Superior temporal gyrus (tissue), 1 donor: ENCODE measurements around the gene CMSS1.

Experiments used
- DNase-seq: peaks from one replicate; pipeline ENCODE4 v3.0.0-alpha.2; 2016; ENCODE audit errors: extremely low spot score

Gene CMSS1

DNA sequence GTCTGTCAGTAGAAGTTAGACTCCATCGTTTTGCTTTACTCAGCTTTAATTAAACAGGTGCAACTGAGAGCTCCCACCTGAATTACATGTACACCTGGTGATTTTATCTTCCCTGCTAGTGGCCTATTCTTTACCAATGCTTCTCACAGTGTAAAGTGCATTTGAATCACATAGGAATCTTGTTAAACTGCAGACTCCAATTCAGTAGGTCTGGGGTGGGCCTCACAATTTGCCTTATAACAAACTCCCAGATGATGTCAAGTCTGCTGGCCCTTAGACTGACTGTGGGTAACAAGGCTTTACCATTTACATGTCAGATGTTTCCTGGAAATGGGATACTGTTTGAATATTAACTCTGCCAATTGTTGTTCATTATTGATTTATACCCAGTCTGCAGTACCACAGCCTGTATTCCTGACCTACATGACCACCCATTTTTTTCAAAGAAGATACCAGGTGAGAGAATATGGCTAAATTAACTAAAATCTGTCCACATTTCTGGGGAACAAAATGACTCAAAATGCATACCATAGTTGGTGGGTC, 37.2 kb downstream of the CMSS1 start:
- no peak for DNase-seq

DNA sequence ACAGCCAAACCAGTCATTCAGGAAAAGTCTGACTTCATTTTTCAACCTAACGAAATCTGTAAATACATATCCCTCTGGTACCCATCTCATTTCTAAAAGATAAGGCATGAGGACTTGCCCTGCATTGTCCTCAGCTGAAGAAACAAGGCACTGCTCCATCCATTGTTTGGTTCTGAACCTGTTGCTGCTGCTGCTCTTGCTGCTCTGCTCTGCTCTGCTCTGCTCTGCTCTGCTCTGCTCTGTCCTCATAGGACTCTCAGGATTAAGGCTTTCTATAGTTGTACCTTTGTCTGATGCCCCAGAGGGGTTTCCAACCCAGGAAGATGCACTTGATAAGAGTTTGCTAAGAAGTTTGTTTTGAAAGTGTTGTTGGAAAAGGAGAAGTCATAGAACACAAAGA, 38.2 kb downstream of the CMSS1 start:
- DNase-seq, result no peak

DNA sequence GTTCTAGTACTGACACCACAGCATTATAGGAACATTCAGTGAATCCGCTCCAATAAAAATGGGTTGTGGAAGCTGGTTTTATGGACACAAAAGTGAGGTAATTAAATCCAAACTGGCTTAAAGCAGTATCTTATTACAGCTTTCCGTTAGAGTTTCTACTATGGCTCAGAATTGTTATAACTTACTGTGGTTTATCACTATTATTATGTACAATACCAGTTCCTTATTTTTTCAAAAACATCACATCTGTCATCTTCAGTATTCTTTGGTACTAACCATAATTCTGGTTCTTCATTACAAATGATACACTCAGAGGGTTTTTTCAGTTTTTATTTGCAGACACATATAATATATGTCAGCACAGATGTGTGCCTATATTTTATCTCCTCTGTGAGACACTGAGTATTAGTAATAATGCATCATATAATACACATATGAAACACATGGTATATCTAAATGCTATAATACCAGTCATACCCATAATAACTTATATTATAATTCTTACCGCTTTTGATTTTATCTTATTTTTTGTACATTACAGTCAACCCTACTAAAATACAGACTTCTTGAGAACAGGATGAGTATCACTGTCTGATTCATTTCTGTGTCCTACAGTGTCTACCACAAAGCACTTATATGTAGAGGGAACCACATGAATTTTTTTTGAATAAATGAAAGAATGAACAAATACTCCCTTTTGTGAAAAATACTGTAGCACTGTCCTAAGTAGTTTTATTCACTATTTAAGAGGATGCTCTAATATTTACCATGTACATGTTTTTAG, 39.0 kb downstream of the CMSS1 start:
- DNase-seq, result no peak

DNA sequence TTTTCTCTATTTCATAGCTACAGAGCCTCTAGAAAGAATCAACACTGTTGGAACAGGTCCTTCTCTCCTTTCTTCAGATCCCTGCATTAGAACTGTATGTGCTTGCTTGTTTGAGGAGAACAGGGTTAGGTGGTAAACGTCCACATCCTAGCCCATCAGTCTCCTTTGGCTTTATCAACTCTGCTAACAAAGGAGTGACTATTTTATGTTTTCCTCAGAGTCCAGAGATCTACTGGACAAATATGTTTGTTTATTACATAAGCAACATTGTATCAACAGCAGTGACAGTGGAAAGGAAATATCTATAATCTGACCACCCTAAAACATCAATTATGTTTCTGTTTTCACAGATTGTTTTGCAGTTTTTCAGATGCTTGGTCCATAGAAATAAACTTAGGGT, 39.6 kb downstream of the CMSS1 start:
- DNase-seq, result no peak

DNA sequence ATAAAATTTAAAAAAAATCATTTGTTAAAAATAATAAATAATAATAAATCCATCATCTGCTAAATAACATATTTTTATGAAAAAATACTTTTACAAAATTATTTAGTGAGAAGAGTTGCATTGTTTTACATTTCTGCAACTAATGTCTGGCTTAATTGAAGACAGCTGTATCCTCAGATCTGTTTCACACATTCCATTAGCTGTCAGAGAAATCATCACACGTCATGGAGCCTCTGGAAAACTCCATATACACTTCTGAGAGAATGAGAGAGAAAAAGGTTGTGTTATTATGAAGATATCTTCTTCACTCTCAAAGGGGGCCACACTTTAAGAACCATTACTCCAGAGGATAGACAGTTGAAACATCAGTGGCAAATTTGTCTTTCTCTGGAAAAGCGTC, 40.8 kb downstream of the CMSS1 start:
- no peak for DNase-seq

DNA sequence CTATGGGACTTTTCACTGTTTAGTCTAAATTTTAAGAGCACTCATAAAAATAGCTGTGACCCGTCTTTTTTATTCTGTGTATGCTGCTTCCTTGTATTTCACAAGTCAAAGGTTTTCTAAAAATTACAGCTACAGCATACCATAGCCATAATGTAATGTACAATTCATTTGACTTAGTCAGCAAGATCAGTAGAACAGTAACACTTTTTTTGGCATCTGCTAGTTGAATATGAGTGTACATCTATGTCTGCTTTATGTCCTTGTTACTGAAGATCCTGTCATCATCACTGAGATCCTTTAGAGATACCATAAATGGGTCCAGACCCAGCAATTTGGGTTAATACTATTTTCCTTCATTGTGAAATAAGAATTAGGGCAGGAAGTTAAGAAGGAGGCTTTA, 42.2 kb downstream of the CMSS1 start:
- DNase-seq, result no peak

DNA sequence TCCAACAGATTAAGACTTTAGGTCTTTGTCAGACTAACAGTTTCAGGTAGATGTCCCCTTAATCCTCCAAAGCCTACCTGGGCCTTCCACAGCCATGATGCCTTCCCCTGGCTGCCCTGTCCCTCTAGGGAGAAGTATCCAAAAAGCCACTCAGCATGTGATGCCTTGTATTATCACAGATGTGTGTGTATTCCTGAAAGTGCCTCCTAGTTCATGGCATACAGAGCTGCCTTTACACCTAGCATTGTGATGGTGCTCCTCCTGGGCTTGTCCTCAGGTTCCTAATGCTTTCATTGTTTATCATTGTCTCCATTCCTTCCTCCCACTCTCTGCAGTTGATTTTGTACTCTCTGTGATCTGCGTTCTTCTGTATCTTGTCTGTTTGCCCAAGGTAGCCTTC, 43.6 kb downstream of the CMSS1 start:
- DNase-seq, result no peak

DNA sequence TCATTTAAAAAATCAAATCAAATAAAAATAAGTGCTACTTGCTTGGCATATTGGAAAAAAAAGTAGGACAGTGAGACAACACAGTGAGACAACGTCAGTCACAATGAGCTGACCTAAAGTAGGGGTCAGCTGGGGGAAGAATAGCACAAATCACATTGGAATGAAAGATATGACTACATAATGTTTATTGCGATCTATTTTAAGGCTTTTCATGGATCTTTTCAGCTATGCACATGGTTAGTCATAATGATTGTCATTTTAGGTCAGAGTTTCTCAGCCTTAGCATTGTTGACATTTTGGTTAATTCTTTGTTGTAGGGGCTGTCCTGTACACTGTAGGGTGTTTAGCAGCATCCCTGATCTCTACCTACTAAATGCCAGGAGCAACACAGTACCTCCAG, 44.5 kb downstream of the CMSS1 start:
- no peak for DNase-seq

DNA sequence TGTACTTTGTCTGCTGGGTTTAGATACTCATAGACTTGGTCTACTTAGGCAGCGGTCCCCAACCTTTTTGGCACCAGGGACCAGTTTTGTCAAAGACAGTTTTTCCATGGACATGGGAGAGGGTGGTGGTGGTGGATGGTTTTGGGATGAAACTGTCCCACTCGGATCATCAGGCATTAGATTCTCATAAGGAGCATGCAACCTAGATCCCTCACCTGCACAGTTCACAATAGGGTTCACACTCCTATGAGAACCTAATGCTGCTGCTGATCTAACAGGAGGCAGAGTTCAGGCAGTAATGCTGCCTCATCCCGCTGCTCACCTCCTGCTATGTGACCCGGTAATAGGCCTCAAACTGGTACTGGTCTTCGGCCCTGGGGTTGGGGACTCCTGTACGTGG, 45.3 kb downstream of the CMSS1 start:
- no peak for DNase-seq

DNA sequence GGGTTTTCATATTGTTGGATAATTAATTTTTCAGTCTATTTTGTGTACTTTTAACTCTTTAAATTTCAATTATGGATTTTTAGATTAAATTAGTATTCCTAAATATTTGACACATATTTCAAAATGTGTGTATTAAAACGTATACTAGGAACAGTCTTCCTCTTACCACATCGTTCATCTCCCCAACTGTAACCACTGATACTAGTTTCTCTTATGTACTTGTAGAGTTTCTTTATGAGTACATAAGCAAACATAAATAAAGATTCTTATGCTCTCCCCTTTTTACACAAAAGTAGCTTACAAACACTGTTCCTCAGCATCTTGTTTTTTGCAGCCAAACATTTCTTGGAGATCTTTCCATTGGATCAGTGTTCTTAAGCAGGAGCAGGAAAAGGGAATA, 45.9 kb downstream of the CMSS1 start:
- DNase-seq, result no peak

DNA sequence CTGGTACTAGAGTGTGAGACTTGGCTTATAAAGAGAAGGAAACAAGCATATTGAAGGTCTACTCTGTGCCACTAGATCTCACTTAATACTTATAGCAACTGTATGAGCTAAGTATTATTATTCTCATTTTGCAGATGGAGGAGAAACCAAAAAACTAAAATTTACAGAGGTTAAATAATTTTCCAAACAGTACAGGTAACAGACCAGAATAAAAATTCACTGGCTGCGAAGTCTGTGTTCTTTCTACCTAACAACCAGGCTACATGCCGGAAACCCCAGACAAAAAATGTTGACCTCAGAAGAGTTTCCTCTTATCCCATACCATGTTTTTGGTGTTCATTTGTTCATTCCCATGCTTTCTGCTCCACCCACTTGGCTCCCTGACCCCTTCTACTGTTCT, 46.6 kb downstream of the CMSS1 start:
- DNase-seq, result no peak

DNA sequence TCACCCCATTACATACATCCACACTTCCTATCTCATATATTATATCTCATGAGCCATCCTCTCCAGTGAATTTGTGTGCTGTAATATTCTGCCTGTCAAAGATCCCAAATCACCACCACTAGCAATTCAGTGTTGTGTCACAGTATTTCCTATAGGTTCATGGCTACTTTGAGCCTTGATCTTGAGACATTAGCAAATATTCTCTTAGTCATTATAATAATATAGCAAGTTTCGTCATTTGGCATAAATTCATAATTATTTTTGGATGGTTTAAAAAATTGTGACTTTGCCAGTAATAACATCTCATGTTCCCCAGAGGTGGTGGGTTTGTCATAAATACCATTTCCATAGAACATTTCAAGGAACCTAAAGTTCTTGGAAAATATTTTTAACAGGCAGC, 47.7 kb downstream of the CMSS1 start:
- DNase-seq, result no peak

DNA sequence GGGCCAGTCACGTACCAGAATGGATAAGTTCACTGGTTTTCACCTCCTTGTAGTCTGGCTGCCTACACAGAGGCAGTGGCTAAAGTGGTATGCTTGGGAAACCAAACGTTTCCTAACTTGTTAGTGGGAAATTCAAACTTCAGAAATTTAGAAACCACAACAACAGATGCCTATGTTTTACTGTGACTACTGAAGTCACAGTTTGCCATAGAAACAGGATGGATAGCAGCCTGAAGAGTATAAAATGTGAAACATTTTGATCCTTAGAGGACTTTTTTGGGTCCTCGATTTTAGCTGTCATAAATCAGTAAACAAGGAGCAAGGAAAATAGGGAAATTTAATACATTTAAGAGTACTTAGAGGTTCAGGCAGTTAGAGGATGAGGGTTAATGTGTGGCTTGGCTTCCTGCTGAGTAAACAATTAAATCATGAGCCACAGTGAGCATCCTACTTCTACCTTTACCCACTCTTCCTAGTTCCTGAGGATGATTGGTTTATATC, 48.6 kb downstream of the CMSS1 start:
- no peak for DNase-seq

DNA sequence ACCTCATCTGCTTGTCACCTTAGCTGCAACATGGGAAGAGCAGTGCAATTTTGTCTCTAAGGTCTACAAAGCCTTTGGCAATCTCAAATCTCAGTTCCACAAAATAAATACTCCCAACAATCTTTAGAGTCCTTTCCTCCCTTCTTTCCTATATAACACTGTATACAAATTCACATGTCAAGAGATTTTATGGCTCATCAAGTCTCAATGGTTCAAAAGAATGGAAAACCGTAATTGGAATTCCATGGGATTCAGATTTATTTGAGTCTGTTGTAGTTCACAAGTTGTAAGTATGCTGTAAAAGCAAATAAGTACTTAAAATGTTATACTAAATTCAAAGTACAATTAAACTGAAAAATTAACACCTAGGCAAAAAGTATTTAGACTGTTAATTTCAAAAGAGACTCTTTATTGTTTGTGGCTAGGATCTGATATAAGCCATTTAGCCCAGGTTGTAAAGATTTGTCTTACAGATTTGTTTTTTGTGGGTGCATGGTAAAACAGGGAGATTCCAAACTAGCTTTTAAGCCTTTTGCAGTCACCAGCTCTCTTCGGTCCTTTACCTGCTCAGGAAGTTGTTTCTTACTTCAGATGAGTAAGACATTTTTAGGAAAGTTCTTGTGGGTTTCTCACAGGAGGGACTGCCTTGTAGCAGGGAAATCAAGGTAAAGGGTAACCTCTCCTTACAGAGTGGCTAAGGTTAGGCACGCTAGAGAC, 50.1 kb downstream of the CMSS1 start:
- DNase-seq, result no peak

DNA sequence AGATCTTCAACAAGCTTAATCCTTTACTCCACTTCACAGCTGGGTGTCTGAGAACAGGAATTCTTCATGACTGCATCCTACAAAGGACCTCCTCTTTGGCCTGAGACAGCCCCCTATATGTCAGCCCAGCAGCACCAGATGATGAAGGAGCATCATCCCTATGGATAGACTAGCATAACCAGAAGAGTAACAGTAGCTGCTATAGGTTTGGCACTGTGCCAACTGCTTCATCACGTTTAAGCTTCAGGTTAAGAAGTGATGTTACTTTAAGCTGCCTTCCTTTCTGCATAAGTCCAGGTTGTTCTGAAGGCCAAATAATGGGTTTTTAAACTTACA, 50.6 kb downstream of the CMSS1 start:
- DNase-seq, result no peak

DNA sequence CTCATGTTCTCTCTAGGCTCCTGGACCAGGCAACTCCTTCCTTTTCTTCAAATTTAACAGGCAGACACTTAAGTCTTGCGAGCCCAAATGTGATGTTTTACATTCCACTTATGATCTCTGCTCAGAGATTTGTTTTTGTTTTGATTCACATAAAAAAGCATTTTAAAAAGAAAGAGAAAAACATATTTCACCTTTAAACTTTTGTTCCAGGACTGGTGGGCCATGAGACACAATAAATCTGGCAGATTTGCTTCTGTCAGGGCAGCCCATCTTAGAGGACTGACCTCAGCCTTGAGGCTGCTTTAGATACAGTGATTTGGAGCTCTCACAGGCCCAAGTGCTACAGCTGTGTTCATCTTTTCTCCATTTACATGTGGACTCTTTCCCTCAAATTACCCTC, 52.0 kb downstream of the CMSS1 start:
- no peak for DNase-seq

DNA sequence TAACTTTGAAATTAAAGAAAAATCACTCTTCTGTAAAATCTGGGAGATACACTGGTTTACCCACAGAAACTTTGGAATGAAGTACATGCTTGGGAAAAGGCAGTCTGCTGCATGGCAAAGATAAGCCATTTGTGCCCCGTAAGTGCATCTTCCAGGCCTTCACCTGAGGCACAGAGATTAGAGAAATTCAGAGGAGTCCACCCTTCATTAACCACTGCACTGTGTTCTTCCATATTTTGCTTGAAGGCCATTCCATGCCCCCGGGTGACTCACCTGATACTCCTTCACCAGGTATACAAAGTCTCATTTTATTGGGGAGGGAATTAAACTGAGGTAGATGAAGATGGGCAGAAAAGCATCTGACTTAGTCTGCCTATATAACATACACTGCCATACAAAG, 53.0 kb downstream of the CMSS1 start:
- DNase-seq, result no peak

DNA sequence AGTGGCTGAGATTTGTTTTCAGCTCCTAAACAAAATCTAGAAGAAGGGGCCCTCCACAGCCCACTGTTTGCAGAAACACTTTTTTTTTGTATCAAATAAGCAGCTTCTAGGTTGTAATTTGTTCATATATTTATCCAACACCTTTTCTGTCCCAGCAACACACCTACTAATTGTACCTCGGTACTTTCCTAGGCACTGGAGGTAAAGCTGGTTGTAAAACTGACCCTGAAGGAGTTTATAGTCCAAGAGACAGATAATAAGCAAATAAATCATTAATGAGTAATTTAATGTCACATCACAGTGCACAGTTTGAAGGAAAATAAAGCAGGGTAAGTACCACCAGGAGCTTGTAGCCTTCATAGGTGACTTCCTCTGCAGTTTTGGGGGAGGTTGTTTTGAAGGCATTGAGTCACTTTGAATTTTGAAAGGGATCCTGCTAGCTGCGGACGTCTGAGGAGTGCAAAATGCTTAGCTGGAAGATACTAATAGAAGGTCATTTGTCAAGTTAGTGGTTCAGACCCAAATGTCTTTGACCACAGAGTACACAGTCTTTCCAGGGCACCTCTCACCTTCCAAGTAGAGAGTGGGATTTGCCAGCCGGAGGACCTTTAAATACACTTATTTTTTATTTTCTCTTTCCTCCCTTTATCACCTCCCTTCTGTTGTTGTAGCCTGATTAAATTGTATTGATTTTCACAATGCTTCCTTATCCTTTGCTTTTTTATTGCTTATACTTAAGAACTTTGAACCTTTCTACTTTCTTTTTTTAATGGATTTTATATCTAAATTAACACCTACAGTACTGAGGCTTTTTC, 53.8 kb downstream of the CMSS1 start:
- no peak for DNase-seq

DNA sequence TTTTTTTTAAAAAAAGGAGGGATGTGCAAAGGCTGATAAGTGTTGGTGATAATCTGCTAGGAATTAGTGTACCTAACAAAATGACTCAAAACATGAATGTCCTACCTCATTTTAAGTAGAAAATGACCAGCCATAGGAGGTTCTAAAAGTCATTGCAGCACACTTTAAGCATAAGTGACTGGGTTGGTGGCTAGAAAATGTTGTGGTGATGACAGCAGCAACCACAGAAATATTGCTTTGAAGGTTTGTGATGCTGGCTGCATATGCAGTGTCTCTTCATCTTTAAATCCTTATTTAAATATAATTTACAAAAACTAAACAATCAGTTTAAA, 55.2 kb downstream of the CMSS1 start:
- no peak for DNase-seq

DNA sequence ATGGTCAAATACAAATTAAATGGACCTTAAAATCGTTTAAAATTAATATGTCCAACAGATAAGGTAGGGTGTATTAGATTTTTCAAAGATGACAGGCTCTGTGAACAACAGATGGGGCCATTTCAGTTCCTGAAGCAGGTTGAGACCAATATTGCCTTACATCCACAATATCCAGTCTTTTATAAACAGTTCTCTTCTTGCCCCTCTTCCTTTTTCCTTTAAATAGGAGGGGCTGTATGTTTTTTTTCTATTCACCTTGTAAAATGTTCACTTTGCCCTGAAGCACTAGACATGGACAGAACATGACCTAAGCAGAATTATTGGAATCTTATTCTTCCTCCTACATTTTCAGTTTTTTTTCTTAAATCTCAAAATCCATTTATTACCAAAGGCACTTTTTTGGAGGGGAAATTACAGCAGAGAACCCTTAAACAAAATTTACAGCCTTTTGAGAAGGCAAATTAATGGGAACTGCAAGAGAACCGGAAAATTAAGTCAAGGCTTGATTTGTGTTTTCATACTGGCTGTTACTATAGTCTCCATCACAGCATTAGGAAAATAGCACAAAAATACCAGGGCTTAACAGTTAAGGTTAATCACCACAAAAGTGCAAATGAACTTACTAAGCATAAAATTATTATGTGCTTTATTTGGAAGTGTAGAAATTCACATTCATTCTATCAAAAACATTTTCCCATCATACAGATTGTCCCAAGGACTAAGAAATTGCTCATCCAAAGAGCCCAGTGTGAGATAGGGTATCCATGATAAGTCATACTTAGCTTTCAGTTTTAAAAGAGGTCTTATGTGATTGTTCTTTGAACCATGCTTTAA, 55.8 kb downstream of the CMSS1 start:
- DNase-seq, result no peak

DNA sequence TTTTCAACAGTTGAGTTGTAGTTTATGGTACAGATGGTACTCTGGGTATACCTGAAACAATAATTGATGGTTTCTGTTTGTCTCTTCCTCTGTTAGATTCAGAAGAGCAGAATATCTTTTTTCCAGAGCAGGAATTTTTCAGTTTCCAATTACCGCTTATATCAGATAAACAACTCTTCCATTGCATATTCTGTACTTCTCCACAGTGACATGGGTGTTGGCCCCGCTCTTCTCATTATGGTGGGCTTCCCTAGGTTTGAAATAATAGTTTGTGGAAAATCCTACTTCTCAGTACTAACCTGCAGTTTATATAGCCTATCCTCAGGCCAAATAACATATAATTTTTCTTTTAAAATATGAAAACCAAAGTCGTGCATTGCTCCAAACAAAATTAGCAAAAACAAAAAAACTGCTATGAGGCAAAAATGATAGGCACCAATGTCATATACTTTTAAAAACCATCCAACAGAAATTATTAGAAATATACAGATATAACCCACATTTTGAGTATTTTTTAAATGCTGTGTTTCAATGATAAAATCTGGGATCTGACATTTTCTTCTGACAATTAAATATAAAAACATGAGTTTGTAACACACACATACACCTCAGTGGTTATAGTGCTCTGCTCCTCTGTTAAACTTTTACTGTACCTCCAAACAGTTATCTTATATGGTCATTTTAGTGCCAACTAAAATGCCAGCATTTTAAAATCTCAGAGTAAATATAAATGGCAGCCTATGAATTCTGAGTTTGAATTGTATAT, 56.8 kb downstream of the CMSS1 start:
- no peak for DNase-seq
